GM21390 (cell line): ENCODE data around the gene MCC.
"Not testable (repeated sequence)": the region's sequence is repeated elsewhere in the genome, so short reads cannot be mapped to it uniquely, and the experiment has no call there.

ENCODE experiments used
- ATAC-seq: cut with Tn5 transposase; IDR thresholded peaks from one replicate; pipeline ENCODE4 v1.9.1; 2021; ENCODE audit not compliant: unreplicated experiment

MCC gene

GRCh38 chr5:113491022-113491421 lies 2.8 kb upstream of the MCC start:
- no peak for ATAC-seq

DNA sequence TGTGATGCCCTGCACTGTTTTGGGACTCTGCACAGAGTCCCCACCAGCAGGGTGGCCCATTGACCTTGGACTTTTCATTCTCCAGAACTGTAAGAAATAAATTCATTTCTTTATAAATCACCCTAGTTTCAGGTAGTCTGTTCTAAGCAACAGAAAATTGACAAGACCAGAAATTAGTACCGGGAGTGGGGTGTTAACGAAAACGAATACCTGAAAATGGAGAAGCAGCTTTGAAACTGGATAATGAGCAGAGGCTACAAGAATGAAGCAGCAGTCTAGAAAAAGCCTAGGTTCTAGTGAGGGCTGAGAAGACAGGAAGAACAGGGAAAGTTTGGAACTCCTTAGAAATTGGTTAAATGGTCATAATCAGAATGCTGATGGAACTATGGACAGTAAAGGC lies 2.1 kb upstream of the MCC start:
- ATAC-seq: no peak

DNA sequence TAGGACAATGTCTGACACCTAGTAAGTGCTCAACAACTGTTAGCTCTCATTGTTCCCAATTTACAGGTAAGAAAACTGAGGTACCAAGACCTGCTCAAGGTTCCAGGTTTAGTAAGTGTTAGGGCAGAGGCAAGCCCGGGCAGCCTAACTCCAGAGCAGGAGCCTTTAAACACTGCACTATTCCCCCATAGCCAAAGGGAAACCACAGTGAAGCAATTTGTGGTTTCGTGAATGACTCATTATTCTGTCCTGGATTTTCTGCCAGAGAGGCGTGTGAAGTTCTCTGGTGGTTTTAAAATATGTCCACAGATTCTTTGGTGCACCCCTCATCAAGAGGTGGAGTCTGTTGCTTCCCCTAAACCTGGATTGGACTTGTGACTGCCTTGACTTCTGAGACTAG lies 1.0 kb upstream of the MCC start:
- peak; percentile 75 for ATAC-seq

DNA sequence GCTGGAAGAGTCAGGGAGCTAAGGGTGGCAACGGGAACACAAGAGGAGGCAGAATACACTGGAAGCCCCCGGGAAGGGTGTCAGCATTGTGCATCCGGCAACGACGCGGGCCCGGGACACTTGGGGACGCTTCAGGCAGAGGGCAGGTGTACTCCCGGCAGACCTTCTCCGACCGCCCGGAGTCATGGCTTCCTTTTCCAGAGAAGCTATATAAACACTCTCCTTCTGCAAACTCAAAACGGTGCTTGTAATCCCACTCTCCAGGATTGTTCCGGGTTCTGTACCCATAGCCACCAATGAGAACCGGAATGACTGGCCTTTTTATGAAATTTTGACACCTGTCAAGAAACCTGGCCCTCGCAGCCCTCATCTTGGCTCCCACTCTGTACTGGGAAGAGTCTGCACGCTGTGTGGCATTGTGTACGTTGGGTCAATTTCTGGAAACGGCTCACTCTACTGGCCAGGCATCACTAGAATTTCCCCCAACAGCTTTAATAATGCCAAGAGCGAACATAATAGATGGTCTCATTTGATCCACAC lies 462 bp upstream of the MCC start:
- ATAC-seq: no peak

GRCh38 chr5:113487416-113487780 lies 855 bp downstream of the MCC start:
- ATAC-seq: no peak

GRCh38 chr5:113480243-113480642 lies 8.0 kb downstream of the MCC start:
- ATAC-seq: no peak

DNA sequence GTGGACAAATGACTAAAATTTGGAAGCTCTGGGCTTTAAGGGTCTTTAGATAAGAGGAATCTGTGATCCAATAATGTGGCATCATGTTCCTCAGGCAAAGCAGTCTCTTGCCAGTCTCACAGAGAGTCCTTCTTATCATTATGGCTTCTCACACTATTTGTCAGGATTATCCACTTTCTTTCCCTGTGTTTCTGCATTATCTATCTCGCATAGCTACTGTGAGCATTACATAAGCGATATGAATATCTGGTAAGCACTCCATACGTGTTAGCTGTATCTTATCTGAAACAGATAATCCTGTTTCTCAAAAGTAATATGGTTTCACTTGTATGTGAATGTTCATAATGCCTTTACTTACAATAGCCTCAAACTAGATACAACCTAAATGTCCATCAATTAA lies 9.6 kb downstream of the MCC start:
- ATAC-seq: no peak

DNA sequence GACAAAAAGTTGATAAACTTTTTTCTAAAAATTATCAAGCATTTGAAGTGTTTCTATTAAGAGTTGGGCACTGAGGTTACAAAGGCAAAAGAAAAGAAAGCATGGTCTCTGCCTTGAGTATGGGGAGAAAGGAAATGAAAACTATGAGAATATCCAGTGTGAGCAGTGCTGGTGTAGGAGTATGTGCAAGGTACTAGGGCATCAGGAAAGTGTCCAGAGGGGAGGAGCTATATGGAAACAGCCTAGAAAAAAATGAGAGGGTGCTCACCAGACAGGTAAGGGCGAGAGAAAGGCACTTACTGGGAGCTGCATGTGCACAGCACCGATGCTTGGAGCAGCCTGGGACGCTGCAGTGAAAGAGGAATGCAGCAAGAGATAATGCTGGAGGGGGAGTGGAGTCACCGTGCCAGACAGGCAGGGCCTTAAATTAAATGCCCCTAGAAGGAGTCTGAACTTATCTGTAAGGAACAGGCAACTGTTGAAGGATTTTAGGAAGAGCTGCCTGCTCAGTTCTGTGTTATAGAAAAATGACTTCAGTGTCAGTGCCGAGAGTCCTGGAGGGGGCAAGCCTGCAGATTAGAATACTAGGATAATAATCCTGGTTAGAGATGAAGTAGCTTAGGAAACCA lies 14.0 kb downstream of the MCC start:
- ATAC-seq: no peak

DNA sequence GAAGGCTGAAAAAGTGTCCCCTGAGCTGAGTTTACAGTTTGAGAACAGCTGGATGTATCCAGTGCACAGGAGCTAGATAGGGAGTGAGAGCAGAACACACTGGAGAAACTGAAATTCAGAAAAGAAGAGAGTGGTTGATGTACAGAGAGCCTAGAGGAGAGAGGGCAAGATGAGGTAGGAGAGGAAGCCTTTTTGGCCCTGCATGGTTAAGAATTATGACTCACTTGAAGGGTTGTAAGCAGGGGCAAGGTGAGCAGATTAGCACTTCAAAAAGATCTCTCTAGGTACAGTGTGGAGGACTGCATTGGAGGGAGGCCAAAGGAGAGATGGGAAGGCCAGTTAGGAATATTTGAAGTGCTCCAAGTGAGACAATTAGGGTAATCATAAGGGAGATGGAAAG lies 25.2 kb downstream of the MCC start:
- no peak for ATAC-seq

GRCh38 chr5:113457106-113457505 lies 31.1 kb downstream of the MCC start:
- ATAC-seq: not testable (repeated sequence)

DNA sequence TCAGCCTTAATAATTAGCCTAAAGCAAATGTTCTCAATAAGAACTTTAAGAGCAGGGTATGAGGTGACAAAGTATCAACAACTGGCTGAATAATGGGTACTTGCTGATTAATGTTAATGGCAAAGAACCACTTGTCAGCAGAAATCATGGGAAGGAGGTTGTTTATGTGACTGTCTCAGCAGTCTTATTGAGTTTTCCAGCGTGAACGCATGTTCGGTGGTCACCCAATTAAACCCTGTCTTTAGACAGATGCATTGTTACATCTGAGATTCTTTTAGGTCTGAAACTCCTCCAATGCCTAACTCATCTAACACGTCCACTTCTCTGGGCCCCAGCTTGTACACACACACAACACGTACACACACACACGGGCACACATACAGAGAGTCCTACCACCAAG lies 35.3 kb downstream of the MCC start:
- no peak for ATAC-seq

- ATAC-seq: no peak
These were observed 36.5 kb downstream of the MCC start for GRCh38 chr5:113451797-113452196.

GRCh38 chr5:113450929-113451328 lies 37.3 kb downstream of the MCC start:
- no peak for ATAC-seq

GRCh38 chr5:113450462-113450861 lies 37.8 kb downstream of the MCC start:
- ATAC-seq: no peak

GRCh38 chr5:113448252-113448651 lies 40.0 kb downstream of the MCC start:
- ATAC-seq: no peak

DNA sequence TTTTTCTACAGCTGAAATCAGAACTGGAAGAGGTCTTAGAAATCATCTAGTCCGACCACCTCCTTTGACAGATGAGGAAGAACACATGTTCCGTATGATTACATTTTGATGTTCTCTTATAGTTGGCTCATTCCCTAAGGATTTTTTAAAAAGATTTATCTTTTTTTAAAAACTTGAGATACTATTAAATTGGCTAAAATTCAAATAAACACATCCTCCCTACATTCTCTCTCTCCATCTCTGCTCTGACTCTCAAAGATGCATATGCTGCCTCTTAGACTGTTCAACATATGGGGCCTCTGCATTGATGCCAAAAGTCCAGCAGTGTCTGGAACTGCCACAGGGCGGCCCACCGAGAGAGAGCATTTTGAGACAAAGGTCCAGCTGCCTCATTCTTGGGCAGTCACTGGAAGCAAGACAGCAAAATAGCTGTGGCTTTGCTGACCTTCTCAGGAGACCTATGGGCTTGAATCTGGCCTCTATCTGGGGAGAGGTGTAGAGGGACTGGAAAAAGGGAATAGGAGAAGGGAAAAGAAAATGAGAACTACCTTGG lies 40.7 kb downstream of the MCC start:
- ATAC-seq: no peak

GRCh38 chr5:113446358-113446927 lies 41.8 kb downstream of the MCC start:
- ATAC-seq: no peak

GRCh38 chr5:113437111-113437510 lies 51.1 kb downstream of the MCC start:
- ATAC-seq: no peak

DNA sequence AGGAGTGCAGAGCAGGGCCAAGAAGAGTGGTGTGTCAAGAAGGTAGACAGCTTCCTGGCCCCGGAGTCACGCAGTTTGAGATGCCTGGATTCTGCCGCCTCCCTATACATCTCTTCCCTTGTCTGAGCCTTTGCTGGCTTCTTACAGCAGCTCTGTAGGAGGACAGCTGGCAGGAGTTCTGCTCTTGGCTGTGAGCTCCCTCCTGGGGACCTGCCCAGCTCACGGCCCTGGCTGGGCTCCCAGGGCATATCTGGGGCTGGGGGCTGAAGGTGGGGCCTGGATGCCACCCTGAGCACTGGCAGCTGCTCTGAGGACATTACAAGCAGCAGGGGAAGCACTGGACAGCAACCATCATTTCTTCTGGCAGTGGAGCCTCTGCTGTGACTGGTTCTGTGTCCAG lies 52.7 kb downstream of the MCC start:
- ATAC-seq: no peak

DNA sequence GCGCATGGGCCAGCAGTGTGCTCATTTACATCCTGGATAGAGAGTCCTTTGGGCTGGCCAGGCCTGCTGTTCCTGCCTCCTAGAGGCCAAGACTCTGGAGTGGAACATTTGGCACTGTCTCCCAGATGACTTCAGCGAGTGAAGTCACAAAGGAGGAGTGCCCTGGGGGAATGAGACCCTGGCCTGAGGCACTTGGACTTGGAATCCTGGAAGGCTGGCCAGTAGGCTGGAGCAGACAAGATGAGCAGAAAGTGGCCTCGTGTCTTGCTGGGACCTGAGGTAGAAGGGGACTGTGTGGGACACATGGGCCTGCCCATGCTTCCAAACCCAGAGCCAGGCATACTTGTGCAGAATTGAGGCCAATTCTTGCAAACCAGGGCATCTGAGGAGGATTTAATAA lies 53.4 kb downstream of the MCC start, which contains the start of gene TSSK1B:
Gene TSSK1B, minus strand, starts transcription at position 101 of the 400 bp plus-strand sequence. CDS start 150 bp downstream, outside the sequence.
- no peak for ATAC-seq

DNA sequence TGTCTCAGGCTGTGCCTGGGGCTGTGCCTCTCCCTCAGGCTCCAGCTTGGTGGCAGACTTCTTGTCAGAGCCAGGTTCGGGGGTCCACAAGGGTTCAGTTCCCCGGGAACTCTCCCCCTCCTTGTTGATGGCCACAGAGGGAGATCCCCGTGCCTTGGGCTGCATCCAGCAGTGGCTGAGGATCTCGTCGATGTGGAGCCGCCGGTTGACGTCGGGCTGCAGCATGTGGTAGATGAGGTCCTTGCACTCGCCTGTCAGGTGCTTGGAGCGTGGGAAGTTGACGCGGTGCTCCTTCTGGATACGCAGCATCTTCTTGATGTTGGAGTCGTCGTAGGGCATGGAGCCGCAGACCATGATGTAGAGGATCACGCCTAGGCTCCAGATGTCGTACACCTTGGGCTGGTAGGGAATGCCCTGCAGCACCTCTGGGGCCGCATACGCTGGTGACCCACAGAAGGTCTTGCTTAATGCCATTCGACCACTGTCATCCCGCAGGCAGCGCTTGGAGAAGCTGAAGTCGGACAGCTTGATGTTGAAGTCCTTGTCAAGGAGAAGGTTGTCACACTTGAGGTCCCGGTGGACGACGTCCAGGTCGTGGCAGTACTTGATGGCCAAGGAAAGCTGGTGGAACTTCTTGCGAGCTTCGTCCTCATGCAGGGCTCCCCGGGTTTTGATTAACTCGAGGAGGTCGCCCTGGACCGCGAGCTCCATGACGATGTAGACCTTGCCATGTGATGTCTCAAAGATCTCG lies 54.2 kb downstream of the MCC start:
- no peak for ATAC-seq

DNA sequence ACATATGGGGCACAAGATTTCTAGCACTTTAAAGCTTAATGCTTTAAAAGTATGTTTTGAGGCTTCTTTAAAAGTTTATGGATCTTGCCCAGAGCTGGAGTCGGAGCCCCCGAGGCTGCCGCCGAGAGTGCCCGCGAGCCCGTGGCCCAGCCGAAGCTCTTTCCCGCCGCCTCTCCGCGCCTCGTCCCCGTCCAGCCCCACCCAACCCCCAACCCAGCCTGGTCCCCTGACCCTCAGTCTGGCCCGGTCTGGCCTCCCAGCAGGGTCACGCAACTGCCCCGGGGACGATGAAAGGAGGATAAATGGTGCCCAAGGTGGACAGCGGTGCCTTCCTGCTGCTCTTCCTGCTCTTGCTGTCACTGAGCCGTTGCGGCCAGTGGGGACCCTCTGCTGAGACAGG lies 55.2 kb downstream of the MCC start:
- ATAC-seq: no peak
